ENCODE data around the gene NEK9. TPM values are rescaled to one million over a fixed set of nuclear protein-coding genes. Genes with fewer than 3 reads are reported as not detected.

NEK9 gene
- total RNA-seq, 1 experiment from 2014 or later, result 56.5 TPM

- Histone ChIP-seq H3T11ph (ENCODE audit: low read length) (no peak overlapping the region), H2BK20ac (ENCODE audit: low read depth, low read length, poor library complexity, severe bottlenecking) (no peak overlapping the region), H3K18ac (ENCODE audit: insufficient read length, low read depth, low read length) (no peak overlapping the region), H3K4ac (ENCODE audit: low read depth, low read length) (no peak overlapping the region), H2BK5ac (ENCODE audit: insufficient read length, low read length) (no peak overlapping the region), H3K14ac (ENCODE audit: insufficient read depth, low read length) (no peak overlapping the region), H2BK12ac (ENCODE audit: insufficient read length, low read depth, low read length) (no peak overlapping the region), H3K27me3 (ENCODE audit: insufficient read depth, low read length) (no peaks in the 10 kb centered on the region), H3K79me1 (ENCODE audit: insufficient read depth, low read depth, low read length, poor library complexity, severe bottlenecking) (no peaks in the 10 kb centered on the region), H2AK5ac (ENCODE audit: insufficient read length, low read length) (no peak overlapping the region), H3K4me2 (ENCODE audit: insufficient read depth, insufficient read length, low read length) (no peak overlapping the region), H4K5ac (ENCODE audit: insufficient read length, low read depth, low read length) (no peak overlapping the region), H4K8ac (replicated peaks; ENCODE audit: insufficient read length, low read depth, low read length) (no peak overlapping the region), H4K91ac (ENCODE audit: insufficient read length, low read depth, low read length) (no peak overlapping the region), H3K56ac (ENCODE audit: insufficient read length, low read depth, low read length) (no peak overlapping the region), H4K20me1 (ENCODE audit: control insufficient read depth, insufficient read depth, insufficient read length) (no peaks in the 10 kb centered on the region), H2AFZ (ENCODE audit: low read length) (no peak overlapping the region), H3K79me2 (ENCODE audit: insufficient read depth, low read length) (no peaks in the 10 kb centered on the region), H3K9ac (ENCODE audit: extremely low read depth, insufficient read length, low read length) (no peak overlapping the region), H2BK120ac (ENCODE audit: low read depth, low read length, poor library complexity, severe bottlenecking) (no peak overlapping the region), H3K23ac (ENCODE audit: insufficient read length, low read depth, low read length) (no peak overlapping the region), H3K9me3 (ENCODE audit: control insufficient read depth, low read depth, low read length) (no peaks in the 10 kb centered on the region), H2BK15ac (ENCODE audit: low read depth, low read length) (no peak overlapping the region), H3K27ac (ENCODE audit: insufficient read length, low read depth, low read length) (no peak overlapping the region), H3K4me1 (ENCODE audit: insufficient read depth, low read length) (no peaks in the 10 kb centered on the region), H3K23me2 (ENCODE audit: insufficient read length, low read depth, low read length, poor library complexity, severe bottlenecking) (peaks cover 3% of the 10 kb centered on the region)
- Mint-ChIP-seq H3K4me3 (peak overlapping the region; percentile 80 to 88), H3K9me3 (no peaks in the 10 kb centered on the region; a peak in 1 of 5 replicates), H3K36me3 (ENCODE audit: insufficient read depth in 1 of 3, low read depth in 3 of 3) (peaks cover 0 to 22% (median 6%) of the 10 kb centered on the region in 3 experiments; a peak in 4 of 7 replicates), H3K27ac (peak overlapping the region in 2 of 3 experiments; percentile 76 to 92; a peak in 3 of 7 replicates), H3K27me3 (ENCODE audit: low read depth) (no peaks in the 10 kb centered on the region), H3K4me1 (no peaks in the 10 kb centered on the region; a peak in 1 of 4 replicates)
- TF ChIP-seq CTCF (conservative IDR thresholded peaks at IDR 0.05), result no peak
- no peak for DNase-seq
- WGBS (ENCODE audit: extremely low coverage, insufficient read length, low lambda C conversion rate), result no CpG with 5 or more reads among the region's 5 CpGs
Observed at GRCh38 chr14:75051556-75051899, 75.3 kb downstream of the NEK9 start.
